Measurements from ENCODE around the gene IL11. TPM values are rescaled to one million over a fixed set of nuclear protein-coding genes. Genes with fewer than 3 reads are reported as not detected.
"Not testable (repeated sequence)": the region's sequence is repeated elsewhere in the genome, so short reads cannot be mapped to it uniquely, and the experiment has no call there.

IL11 gene
- total RNA-seq, 2 donors from 2014 or later = 0.78 TPM; not detected in 1

GRCh38 chr19:55401390-55401789, 31.1 kb upstream of the IL11 start:
- not testable (repeated sequence) for H3K27me3 Mint-ChIP-seq; ATAC-seq; H3K9me3 Mint-ChIP-seq; H3K4me3 Mint-ChIP-seq; DNase-seq (ENCODE audit: low spot score); H3K27ac Mint-ChIP-seq
- Mint-ChIP-seq H3K4me1 (ENCODE audit: low read depth in 2 of 2) (peaks cover 23 to 24% of the 10 kb centered on the region in 2 donors), H3K36me3 (peaks cover 20% of the 10 kb centered on the region)

GRCh38 chr19:55400281-55401087, 30.2 kb upstream of the IL11 start:
- Mint-ChIP-seq H3K27me3 (no peaks in the 10 kb centered on the region), H3K4me3 (no peak overlapping the region), H3K36me3 (peaks cover 11% of the 10 kb centered on the region), H3K4me1 (ENCODE audit: low read depth in 2 of 2) (peaks cover 14 to 15% of the 10 kb centered on the region in 2 donors), H3K27ac (no peak overlapping the region), H3K9me3 (no peaks in the 10 kb centered on the region)
- no peak for DNase-seq (ENCODE audit: low spot score)
- ATAC-seq = no peak

GRCh38 chr19:55398200-55398925, 28.1 kb upstream of the IL11 start:
- Mint-ChIP-seq H3K4me1 (ENCODE audit: low read depth in 2 of 2) (peaks cover 13 to 14% of the 10 kb centered on the region in 2 donors), H3K9me3 (no peaks in the 10 kb centered on the region), H3K27ac (peak overlapping the region; percentile 6 to 61), H3K27me3 (no peaks in the 10 kb centered on the region), H3K4me3 (peak overlapping the region; percentile 1), H3K36me3 (peaks cover 8% of the 10 kb centered on the region)
- DNase-seq (ENCODE audit: low spot score) = no peak
- ATAC-seq = peak; percentile 56 to 64

- Mint-ChIP-seq H3K27ac (no peak overlapping the region), H3K4me3 (no peak overlapping the region), H3K4me1 (ENCODE audit: low read depth in 2 of 2) (peaks cover 17 to 22% of the 10 kb centered on the region in 2 donors), H3K27me3 (no peaks in the 10 kb centered on the region), H3K36me3 (no peaks in the 10 kb centered on the region), H3K9me3 (no peaks in the 10 kb centered on the region)
- ATAC-seq (no peak), DNase-seq (ENCODE audit: low spot score) (no peak)
These were observed 22.8 kb upstream of the IL11 start for GRCh38 chr19:55392820-55393761.

GRCh38 chr19:55391702-55392615, 21.7 kb upstream of the IL11 start:
- ATAC-seq (no peak), DNase-seq (ENCODE audit: low spot score) (peak; percentile 35)
- no peak overlapping the region for H3K27ac Mint-ChIP-seq
- no peaks in the 10 kb centered on the region for H3K9me3 Mint-ChIP-seq
- H3K36me3 Mint-ChIP-seq = no peaks in the 10 kb centered on the region
- peaks cover 20 to 27% of the 10 kb centered on the region in 2 donors for H3K4me1 Mint-ChIP-seq (ENCODE audit: low read depth in 2 of 2)
- H3K27me3 Mint-ChIP-seq = no peaks in the 10 kb centered on the region
- no peak overlapping the region for H3K4me3 Mint-ChIP-seq

- H3K9me3 Mint-ChIP-seq = no peaks in the 10 kb centered on the region
- H3K4me3 Mint-ChIP-seq = no peak overlapping the region
- no peaks in the 10 kb centered on the region for H3K27me3 Mint-ChIP-seq
- DNase-seq (ENCODE audit: low spot score) = peak; percentile 54
- no peak overlapping the region for H3K27ac Mint-ChIP-seq
- peaks cover 27 to 34% of the 10 kb centered on the region in 2 donors for H3K4me1 Mint-ChIP-seq (ENCODE audit: low read depth in 2 of 2)
- peak in 1 of 2 donors; percentile 7 for ATAC-seq
- peaks cover 7% of the 10 kb centered on the region for H3K36me3 Mint-ChIP-seq
These were observed 21.0 kb upstream of the IL11 start for GRCh38 chr19:55391191-55391670.

GRCh38 chr19:55390461-55390880, 20.2 kb upstream of the IL11 start:
- Mint-ChIP-seq H3K9me3 (no peaks in the 10 kb centered on the region), H3K27ac (no peak overlapping the region), H3K4me1 (ENCODE audit: low read depth in 2 of 2) (peaks cover 35 to 40% of the 10 kb centered on the region in 2 donors), H3K27me3 (no peaks in the 10 kb centered on the region), H3K4me3 (peak overlapping the region; percentile 15), H3K36me3 (peaks cover 11% of the 10 kb centered on the region)
- ATAC-seq (no peak), DNase-seq (ENCODE audit: low spot score) (no peak)

- Mint-ChIP-seq H3K4me3 (peak overlapping the region; percentile 68), H3K36me3 (peaks cover 11% of the 10 kb centered on the region)
- no peak for ATAC-seq
These were observed 19.4 kb upstream of the IL11 start for GRCh38 chr19:55389386-55390317.

GRCh38 chr19:55387736-55388497, 17.7 kb upstream of the IL11 start:
- DNase-seq (ENCODE audit: low spot score) (no peak), ATAC-seq (no peak)
- peak overlapping the region; percentile 98 to 99 for H3K27ac Mint-ChIP-seq
- peaks cover 11% of the 10 kb centered on the region for H3K36me3 Mint-ChIP-seq
- peaks cover 48 to 51% of the 10 kb centered on the region in 2 donors for H3K4me1 Mint-ChIP-seq (ENCODE audit: low read depth in 2 of 2)
- H3K9me3 Mint-ChIP-seq = no peaks in the 10 kb centered on the region
- H3K27me3 Mint-ChIP-seq = no peaks in the 10 kb centered on the region
- H3K4me3 Mint-ChIP-seq = peak overlapping the region; percentile 98

More at GRCh38 chr19:55389386-55390317, 19.4 kb upstream of the IL11 start:
- Mint-ChIP-seq H3K9me3 (no peaks in the 10 kb centered on the region), H3K27ac (peak overlapping the region; percentile 47 to 73), H3K4me1 (ENCODE audit: low read depth in 2 of 2) (peaks cover 40 to 43% of the 10 kb centered on the region in 2 donors), H3K27me3 (no peaks in the 10 kb centered on the region)
- DNase-seq (ENCODE audit: low spot score) = peak; percentile 49

- Mint-ChIP-seq H3K27ac (peak overlapping the region; percentile 98 to 99), H3K36me3 (peaks cover 11% of the 10 kb centered on the region), H3K27me3 (no peaks in the 10 kb centered on the region), H3K4me3 (peak overlapping the region; percentile 98), H3K4me1 (ENCODE audit: low read depth in 2 of 2) (peaks cover 62% of the 10 kb centered on the region in 2 donors), H3K9me3 (no peaks in the 10 kb centered on the region)
- no peak for ATAC-seq
- no peak for DNase-seq (ENCODE audit: low spot score)
These were observed 16.3 kb upstream of the IL11 start for GRCh38 chr19:55386493-55386971.
